CD8-positive, alpha-beta memory T cell (primary cell): ENCODE results near the gene RARS2. TPM values are rescaled to one million over a fixed set of nuclear protein-coding genes. Genes with fewer than 3 reads are reported as not detected.
"Not testable (repeated sequence)": the region's sequence is repeated elsewhere in the genome, so short reads cannot be mapped to it uniquely, and the experiment has no call there.

ENCODE experiments used
- CTCF ChIA-PET: fragments of 350-600 bp; sonication (Branson Sonifier 250); formaldehyde crosslinking; loops from one replicate; lab custom pipeline; 2021; ENCODE audit warnings: antibody characterized with exemption; lab: Charles Lee
- POLR2A ChIA-PET: fragments of 350-600 bp; sonication (Branson Sonifier 250); formaldehyde crosslinking; loops from one replicate; lab custom pipeline; 2021; ENCODE audit warnings: antibody characterized with exemption; lab: Charles Lee
- DNase-seq, 5 donors: peaks; one replicate each; pipeline versions ENCODE4 v3.0.0 to v3.0.0-alpha.2; 2020 to 2022; ENCODE audit warnings: mixed read lengths in 1 of 5
- H3K27ac ChIP-seq: one replicate; pipeline ENCODE4 v1.7.0; 2013; ENCODE audit warnings: low read depth, mild to moderate bottlenecking, low read length, moderate library complexity
- H3K27me3 ChIP-seq: 2 replicates; pipeline ENCODE4 v1.7.0; 2013; ENCODE audit warnings: low read length, mild to moderate bottlenecking; ENCODE audit not compliant: insufficient read depth, poor library complexity, severe bottlenecking
- H3K36me3 ChIP-seq: 2 replicates; pipeline ENCODE4 v1.7.0; 2013; ENCODE audit warnings: mild to moderate bottlenecking, low read length, moderate library complexity; ENCODE audit not compliant: insufficient read depth
- H3K4me1 ChIP-seq: 2 replicates; pipeline ENCODE4 v1.7.0; 2013; ENCODE audit warnings: mild to moderate bottlenecking, low read length, moderate library complexity; ENCODE audit not compliant: insufficient read depth
- H3K4me3 ChIP-seq: 2 replicates; pipeline ENCODE4 v1.7.0; 2013; ENCODE audit warnings: mild to moderate bottlenecking, low read length
- H3K9me3 ChIP-seq: 2 replicates; pipeline ENCODE4 v1.7.0; 2013; ENCODE audit warnings: mild to moderate bottlenecking, low read length
- H3K27ac Mint-ChIP-seq, 8 donors: one replicate each; pipeline ENCODE4 v1.8.0; 2020 to 2021; ENCODE audit warnings: mixed read lengths in 8 of 8, mild to moderate bottlenecking in 6 of 8, inconsistent platforms in 3 of 8, moderate library complexity in 3 of 8
- H3K27me3 Mint-ChIP-seq, 2 donors: one replicate each; pipeline ENCODE4 v1.8.0; 2020 to 2021; ENCODE audit warnings: mixed read lengths in 2 of 2, mild to moderate bottlenecking in 1 of 2, moderate library complexity in 1 of 2
- H3K36me3 Mint-ChIP-seq, 3 donors: one replicate each; pipeline ENCODE4 v1.8.0; 2020 to 2021; ENCODE audit warnings: mixed read lengths in 3 of 3, inconsistent platforms in 1 of 3, mild to moderate bottlenecking in 1 of 3
- H3K4me1 Mint-ChIP-seq, 3 donors: one replicate each; pipeline ENCODE4 v1.8.0; 2020 to 2021; ENCODE audit warnings: mixed read lengths in 3 of 3, inconsistent platforms in 1 of 3, mild to moderate bottlenecking in 1 of 3
- H3K4me3 Mint-ChIP-seq, 7 donors: one replicate each; pipeline ENCODE4 v1.8.0; 2020 to 2021; ENCODE audit warnings: mixed read lengths in 7 of 7, mild to moderate bottlenecking in 6 of 7, moderate library complexity in 4 of 7, inconsistent platforms in 2 of 7
- H3K9me3 Mint-ChIP-seq, 5 donors: one replicate each; pipeline ENCODE4 v1.8.0; 2020 to 2022; ENCODE audit warnings: mixed read lengths in 5 of 5, mild to moderate bottlenecking in 3 of 5, moderate library complexity in 2 of 5, inconsistent platforms in 1 of 5
- polyA plus RNA-seq: library from polyadenylated mRNA; unstranded; fragments of 300-500 nt; fragmentation: Illumina TruSeq; gene quantifications from one replicate; pipeline ENCODE4 v1.2.3, GENCODE V29; 2021
- total RNA-seq, 2 experiments: library from RNA; stranded (reverse); gene quantifications; one replicate each; pipeline ENCODE4 v1.2.3, GENCODE V29; 2021

Gene RARS2
- total and polyA plus RNA-seq, 3 experiments from 2014 or later: 19.2 to 27.9 (median 20.6) TPM

GRCh38 chr6:87494761-87495422 is 94.9 kb downstream of the RARS2 start:
- peaks cover 6 to 28% (median 11%) of the 10 kb centered on the region in 3 donors for H3K36me3 Mint-ChIP-seq
- no peak for DNase-seq
- Histone ChIP-seq H3K27me3 (no peaks in the 10 kb centered on the region), H3K4me3 (no peak overlapping the region), H3K36me3 (no peaks in the 10 kb centered on the region), H3K9me3 (no peaks in the 10 kb centered on the region), H3K27ac (no peak overlapping the region), H3K4me1 (no peaks in the 10 kb centered on the region)
- peaks cover 3 to 12% (median 6%) of the 10 kb centered on the region in 3 donors for H3K4me1 Mint-ChIP-seq
- no peaks in the 10 kb centered on the region for H3K9me3 Mint-ChIP-seq
- no peak overlapping the region for H3K27ac Mint-ChIP-seq
- H3K4me3 Mint-ChIP-seq: no peak overlapping the region
- no peaks in the 10 kb centered on the region for H3K27me3 Mint-ChIP-seq
- ChIA-PET POLR2A (no interaction called here), CTCF (interaction anchor here (0.7 to 1.1 kb wide), 2 partner anchors 8 to 358 kb away, joined by 3 read pairs; no protein-coding TSS in a partner anchor)

- H3K36me3 ChIP-seq, H3K9me3 ChIP-seq, H3K4me3 ChIP-seq, H3K9me3 Mint-ChIP-seq, CTCF ChIA-PET, DNase-seq, H3K27ac ChIP-seq, H3K27me3 ChIP-seq, H3K27me3 Mint-ChIP-seq, H3K4me1 ChIP-seq, H3K4me3 Mint-ChIP-seq: not testable (repeated sequence)
- peak overlapping the region in 1 of 8 donors; percentile 27 for H3K27ac Mint-ChIP-seq
- POLR2A ChIA-PET: interaction anchor here (0.6 to 0.9 kb wide), 3 partner anchors 25 to 104 kb away, joined by 3 to 8 read pairs (median 3); no protein-coding TSS in a partner anchor
- peaks cover 8 to 18% (median 14%) of the 10 kb centered on the region in 3 donors for H3K4me1 Mint-ChIP-seq
- peaks cover 9 to 32% (median 10%) of the 10 kb centered on the region in 3 donors for H3K36me3 Mint-ChIP-seq
Measured at GRCh38 chr6:87489326-87489725, 100.5 kb downstream of the RARS2 start.

- DNase-seq: no peak
- Histone ChIP-seq H3K4me1 (no peaks in the 10 kb centered on the region), H3K27ac (no peak overlapping the region), H3K4me3 (no peak overlapping the region), H3K27me3 (no peaks in the 10 kb centered on the region), H3K9me3 (no peaks in the 10 kb centered on the region), H3K36me3 (no peaks in the 10 kb centered on the region)
- Mint-ChIP-seq H3K27me3 (no peaks in the 10 kb centered on the region), H3K36me3 (peaks cover 4 to 32% (median 7%) of the 10 kb centered on the region in 3 donors), H3K9me3 (no peaks in the 10 kb centered on the region), H3K4me1 (peaks cover 9 to 13% (median 12%) of the 10 kb centered on the region in 3 donors), H3K4me3 (no peak overlapping the region), H3K27ac (no peak overlapping the region)
- CTCF ChIA-PET: no interaction called here
- POLR2A ChIA-PET: no interaction called here
Measured at GRCh38 chr6:87487555-87487954, 102.2 kb downstream of the RARS2 start.

- CTCF ChIA-PET: no interaction called here
- H3K9me3 Mint-ChIP-seq: no peaks in the 10 kb centered on the region
Measured at GRCh38 chr6:87484491-87484890, 105.3 kb downstream of the RARS2 start.

GRCh38 chr6:87483929-87484328 is 105.9 kb downstream of the RARS2 start:
- Mint-ChIP-seq H3K36me3 (peaks cover 4 to 29% (median 9%) of the 10 kb centered on the region in 3 donors), H3K9me3 (no peaks in the 10 kb centered on the region), H3K27ac (no peak overlapping the region), H3K4me1 (peaks cover 9 to 13% (median 12%) of the 10 kb centered on the region in 3 donors), H3K27me3 (no peaks in the 10 kb centered on the region), H3K4me3 (peak overlapping the region in 1 of 7 donors; percentile 2)
- ChIA-PET POLR2A (no interaction called here), CTCF (no interaction called here)
- Histone ChIP-seq H3K4me3 (no peak overlapping the region), H3K27ac (no peak overlapping the region), H3K4me1 (no peaks in the 10 kb centered on the region), H3K36me3 (no peaks in the 10 kb centered on the region), H3K27me3 (no peaks in the 10 kb centered on the region), H3K9me3 (no peaks in the 10 kb centered on the region)
- no peak for DNase-seq

More at GRCh38 chr6:87484491-87484890, 105.3 kb downstream of the RARS2 start:
- no peaks in the 10 kb centered on the region for H3K36me3 ChIP-seq
- no peaks in the 10 kb centered on the region for H3K9me3 ChIP-seq
- peaks cover 4 to 31% (median 9%) of the 10 kb centered on the region in 3 donors for H3K36me3 Mint-ChIP-seq
- H3K27me3 ChIP-seq: no peaks in the 10 kb centered on the region
- no peak overlapping the region for H3K27ac ChIP-seq
- POLR2A ChIA-PET: no interaction called here
- H3K27ac Mint-ChIP-seq: peak overlapping the region in 3 of 8 donors; percentile 1 to 73 (median 27)
- H3K4me3 ChIP-seq: no peak overlapping the region
- H3K4me3 Mint-ChIP-seq: no peak overlapping the region
- no peaks in the 10 kb centered on the region for H3K27me3 Mint-ChIP-seq
- no peaks in the 10 kb centered on the region for H3K4me1 ChIP-seq
- no peak for DNase-seq
- peaks cover 9 to 13% (median 12%) of the 10 kb centered on the region in 3 donors for H3K4me1 Mint-ChIP-seq

- H3K4me3 ChIP-seq: no peak overlapping the region
- no peaks in the 10 kb centered on the region for H3K27me3 ChIP-seq
- no peaks in the 10 kb centered on the region for H3K4me1 ChIP-seq
- no peaks in the 10 kb centered on the region for H3K9me3 Mint-ChIP-seq
- peaks cover 9% of the 10 kb centered on the region for H3K36me3 ChIP-seq
- H3K27ac ChIP-seq: no peak overlapping the region
- H3K27ac Mint-ChIP-seq: no peak overlapping the region
- H3K36me3 Mint-ChIP-seq: peaks cover 4 to 36% (median 19%) of the 10 kb centered on the region in 3 donors
- ChIA-PET CTCF (no interaction called here), POLR2A (no interaction called here)
- no peak for DNase-seq
- H3K27me3 Mint-ChIP-seq: no peaks in the 10 kb centered on the region
- H3K4me3 Mint-ChIP-seq: no peak overlapping the region
- no peaks in the 10 kb centered on the region for H3K9me3 ChIP-seq
- peaks cover 8 to 13% (median 9%) of the 10 kb centered on the region in 3 donors for H3K4me1 Mint-ChIP-seq
Measured at GRCh38 chr6:87482366-87482765, 107.4 kb downstream of the RARS2 start.

GRCh38 chr6:87481931-87482330 is 107.9 kb downstream of the RARS2 start:
- Mint-ChIP-seq H3K9me3 (no peaks in the 10 kb centered on the region), H3K27me3 (no peaks in the 10 kb centered on the region), H3K36me3 (peaks cover 4 to 38% (median 20%) of the 10 kb centered on the region in 3 donors), H3K27ac (no peak overlapping the region), H3K4me3 (no peak overlapping the region), H3K4me1 (peaks cover 5 to 11% (median 7%) of the 10 kb centered on the region in 3 donors)
- Histone ChIP-seq H3K27ac (no peak overlapping the region), H3K4me3 (no peak overlapping the region), H3K9me3 (no peaks in the 10 kb centered on the region), H3K36me3 (peaks cover 9% of the 10 kb centered on the region), H3K4me1 (no peaks in the 10 kb centered on the region), H3K27me3 (no peaks in the 10 kb centered on the region)
- ChIA-PET CTCF (no interaction called here), POLR2A (no interaction called here)
- no peak for DNase-seq

- Histone ChIP-seq H3K36me3 (peaks cover 6% of the 10 kb centered on the region), H3K27ac (peak overlapping the region; percentile 87), H3K4me1 (peaks cover 10% of the 10 kb centered on the region), H3K4me3 (peak overlapping the region; percentile 76), H3K27me3 (no peaks in the 10 kb centered on the region), H3K9me3 (no peaks in the 10 kb centered on the region)
- Mint-ChIP-seq H3K36me3 (peaks cover 0 to 15% (median 9%) of the 10 kb centered on the region in 3 donors), H3K27ac (peak overlapping the region; percentile 84 to 100 (median 100)), H3K4me1 (peaks cover 21 to 34% (median 30%) of the 10 kb centered on the region in 3 donors), H3K27me3 (peaks cover 1 to 2% of the 10 kb centered on the region in 2 donors), H3K4me3 (peak overlapping the region; percentile 98 to 100 (median 98)), H3K9me3 (no peaks in the 10 kb centered on the region)
- DNase-seq: peak in 1 of 5 donors; percentile 58
- POLR2A ChIA-PET: interaction anchor here (0.6 kb wide), 1 partner anchor 318 kb away, joined by 3 read pairs; the partner anchor contains the start of gene ZNF292
- CTCF ChIA-PET: no interaction called here
Measured at GRCh38 chr6:87473419-87473903, 116.3 kb downstream of the RARS2 start.
